ENCODE results near the gene PRPF18.
A peak's percentile ranks its signal among the peaks of the same experiment; 100 is the strongest.

PRPF18 gene

GRCh38 chr10:13637894-13638293 is 51.1 kb downstream of the PRPF18 start:
- DNase-seq (ENCODE audit: low read depth in 2 of 2), result no peak

- no peak for DNase-seq (ENCODE audit: low read depth in 2 of 2)
These were observed 55.5 kb downstream of the PRPF18 start for GRCh38 chr10:13642293-13642692.

- DNase-seq (ENCODE audit: low read depth in 2 of 2), result no peak
These were observed 56.3 kb downstream of the PRPF18 start for GRCh38 chr10:13643016-13643415.

- no peak for DNase-seq (ENCODE audit: low read depth in 2 of 2)
These were observed 58.1 kb downstream of the PRPF18 start for GRCh38 chr10:13644866-13645265.

GRCh38 chr10:13648425-13648824 is 61.7 kb downstream of the PRPF18 start:
- no peak for DNase-seq (ENCODE audit: low read depth in 2 of 2)

GRCh38 chr10:13649844-13650520 is 63.2 kb downstream of the PRPF18 start:
- no peak for DNase-seq (ENCODE audit: low read depth in 2 of 2)

- no peak for DNase-seq (ENCODE audit: low read depth in 2 of 2)
These were observed 64.2 kb downstream of the PRPF18 start for GRCh38 chr10:13650961-13651360.

- peak in 1 of 2 donors; percentile 27 for DNase-seq (ENCODE audit: low read depth in 2 of 2)
These were observed 65.4 kb downstream of the PRPF18 start for GRCh38 chr10:13651969-13652720.

- no peak for DNase-seq (ENCODE audit: low read depth in 2 of 2)
These were observed 66.1 kb downstream of the PRPF18 start for GRCh38 chr10:13652860-13653259.

GRCh38 chr10:13654118-13654830 is 67.5 kb downstream of the PRPF18 start:
- no peak for DNase-seq (ENCODE audit: low read depth in 2 of 2)

- DNase-seq (ENCODE audit: low read depth in 2 of 2), result no peak
These were observed 68.1 kb downstream of the PRPF18 start for GRCh38 chr10:13654846-13655245.

GRCh38 chr10:13656337-13657100 is 69.8 kb downstream of the PRPF18 start:
- DNase-seq (ENCODE audit: low read depth in 2 of 2), result no peak

GRCh38 chr10:13657101-13657680 is 70.4 kb downstream of the PRPF18 start:
- no peak for DNase-seq (ENCODE audit: low read depth in 2 of 2)

GRCh38 chr10:13658264-13658663 is 71.5 kb downstream of the PRPF18 start:
- DNase-seq (ENCODE audit: low read depth in 2 of 2), result no peak

GRCh38 chr10:13658871-13659685 is 72.3 kb downstream of the PRPF18 start:
- DNase-seq (ENCODE audit: low read depth in 2 of 2), result no peak

GRCh38 chr10:13659887-13660550 is 73.3 kb downstream of the PRPF18 start:
- DNase-seq (ENCODE audit: low read depth in 2 of 2), result peak; percentile 22 to 27

- peak in 1 of 2 donors; percentile 16 for DNase-seq (ENCODE audit: low read depth in 2 of 2)
These were observed 73.8 kb downstream of the PRPF18 start for GRCh38 chr10:13660551-13660920.

GRCh38 chr10:13661256-13661655 is 74.5 kb downstream of the PRPF18 start:
- DNase-seq (ENCODE audit: low read depth in 2 of 2), result no peak

GRCh38 chr10:13665516-13666262 is 78.9 kb downstream of the PRPF18 start:
- DNase-seq (ENCODE audit: low read depth in 2 of 2), result no peak

Measured in stimulated activated CD8-positive, alpha-beta memory T cell treated with anti-CD3 and anti-CD28 coated beads, Interleukin-15, amount 100 ng/mL, for 48 hours (primary cell).